DND-41 (cell line): ENCODE data around the gene MCU.

Experiments
- ATAC-seq: fragments of 200-7000 bp; cut with Tn5 transposase; 3 replicates; pipeline ENCODE4 v1.9.1; 2021; ENCODE audit warnings: low read depth; ENCODE audit not compliant: insufficient read depth
- DNase-seq: peaks from one replicate; pipeline ENCODE4 v3.0.0-alpha.2; 2020
- H2AFZ ChIP-seq: 2 replicates; pipeline ENCODE4 v1.6.0; 2012; ENCODE audit warnings: low read depth, low read length
- H3K27ac ChIP-seq: 2 replicates; pipeline ENCODE4 v1.5.1; 2012; ENCODE audit warnings: low read length, inconsistent platforms
- H3K27me3 ChIP-seq: fragments of 200-600 bp; sonication (generic); 2 replicates; pipeline ENCODE4 v1.6.0; 2012; ENCODE audit warnings: low read length, mild to moderate bottlenecking, inconsistent platforms; ENCODE audit not compliant: insufficient read depth, poor library complexity
- H3K36me3 ChIP-seq: 2 replicates; pipeline ENCODE4 v1.5.1; 2012; ENCODE audit warnings: low read length, inconsistent platforms; ENCODE audit not compliant: insufficient read depth
- H3K4me1 ChIP-seq: 2 replicates; pipeline ENCODE4 v1.5.1; 2012; ENCODE audit warnings: mild to moderate bottlenecking, low read length; ENCODE audit not compliant: insufficient read depth
- H3K4me2 ChIP-seq: 2 replicates; pipeline ENCODE4 v1.6.0; 2012; ENCODE audit warnings: mild to moderate bottlenecking, moderate library complexity, low read length, inconsistent platforms; ENCODE audit not compliant: insufficient read depth
- H3K4me3 ChIP-seq, 2 experiments: fragments of 200-600 bp in 1 of 2; shearing (Covaris generic) in 1 of 2; 2 replicates each; pipeline ENCODE4 v1.5.1; 2012 to 2016; ENCODE audit warnings: inconsistent platforms in 2 of 2, low read length in 2 of 2, mild to moderate bottlenecking in 2 of 2, low read depth in 1 of 2, moderate library complexity in 1 of 2
- H3K79me2 ChIP-seq: 2 replicates; pipeline ENCODE4 v1.6.0; 2012; ENCODE audit warnings: low read length, inconsistent platforms; ENCODE audit not compliant: insufficient read depth
- H3K9ac ChIP-seq: 2 replicates; pipeline ENCODE4 v1.6.0; 2012; ENCODE audit warnings: low read depth, mild to moderate bottlenecking, inconsistent platforms, low read length, moderate library complexity
- H3K9me3 ChIP-seq: 2 replicates; pipeline ENCODE4 v1.5.1; 2012; ENCODE audit warnings: low read length, moderate library complexity, mild to moderate bottlenecking, inconsistent platforms; ENCODE audit not compliant: insufficient read depth, severe bottlenecking
- H4K20me1 ChIP-seq: 2 replicates; pipeline ENCODE4 v1.6.0; 2012; ENCODE audit warnings: low read length; ENCODE audit not compliant: insufficient read depth
- CTCF ChIP-seq: IDR thresholded peaks from 2 replicates; pipeline ENCODE4 v1.5.1; 2012; ENCODE audit warnings: borderline replicate concordance, low read length, moderate library complexity, mild to moderate bottlenecking; ENCODE audit not compliant: poor library complexity, severe bottlenecking; ENCODE audit errors: extremely low read depth
- EZH2 ChIP-seq: IDR thresholded peaks from 3 replicates; pipeline ENCODE4 v1.6.1; 2012; ENCODE audit warnings: borderline replicate concordance, low read depth, mild to moderate bottlenecking, moderate library complexity, low read length, inconsistent platforms; ENCODE audit not compliant: severe bottlenecking

The MCU gene

DNA sequence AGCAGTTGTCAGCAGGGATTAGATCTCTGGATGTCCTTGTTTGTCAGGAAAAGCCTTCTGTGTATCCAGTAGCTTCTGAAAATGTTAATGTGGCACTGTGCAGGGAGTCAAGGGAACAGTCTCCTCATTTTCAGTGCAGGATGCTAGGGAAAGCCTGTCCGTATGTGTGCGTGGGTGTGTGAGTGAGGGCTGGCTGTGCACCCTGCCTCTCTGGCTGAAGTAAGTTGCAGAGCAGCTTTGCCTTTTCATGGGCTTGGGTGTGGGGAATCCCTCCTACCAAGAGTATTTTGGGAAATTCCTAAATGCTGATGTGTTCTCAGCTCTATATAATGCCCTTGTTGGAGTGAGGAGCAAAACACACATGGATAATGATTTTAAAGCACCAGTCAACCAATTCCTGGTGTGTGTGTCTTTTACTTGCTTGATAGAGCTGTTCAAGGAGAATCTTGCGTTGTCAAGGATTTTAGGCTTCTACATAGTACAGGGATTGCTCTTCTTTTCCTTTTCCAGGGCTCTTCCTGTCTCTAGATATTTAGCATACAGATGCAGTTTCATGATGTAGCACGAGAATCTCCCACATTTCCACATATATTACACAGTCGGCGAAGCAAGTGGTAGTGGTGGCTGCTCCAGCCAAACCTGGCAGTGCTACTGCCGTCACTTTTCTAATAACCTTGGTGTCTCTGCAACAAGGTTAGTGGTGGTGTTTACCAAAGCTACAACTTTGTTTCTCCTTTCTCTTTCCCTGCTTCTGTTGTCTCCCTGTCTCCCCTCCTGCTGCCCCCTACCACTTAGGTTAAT, 92.8 kb downstream of the MCU start:
- no peak overlapping the region for H3K4me2 ChIP-seq
- no peak overlapping the region for H3K27ac ChIP-seq
- H2AFZ ChIP-seq: no peak overlapping the region

DNA sequence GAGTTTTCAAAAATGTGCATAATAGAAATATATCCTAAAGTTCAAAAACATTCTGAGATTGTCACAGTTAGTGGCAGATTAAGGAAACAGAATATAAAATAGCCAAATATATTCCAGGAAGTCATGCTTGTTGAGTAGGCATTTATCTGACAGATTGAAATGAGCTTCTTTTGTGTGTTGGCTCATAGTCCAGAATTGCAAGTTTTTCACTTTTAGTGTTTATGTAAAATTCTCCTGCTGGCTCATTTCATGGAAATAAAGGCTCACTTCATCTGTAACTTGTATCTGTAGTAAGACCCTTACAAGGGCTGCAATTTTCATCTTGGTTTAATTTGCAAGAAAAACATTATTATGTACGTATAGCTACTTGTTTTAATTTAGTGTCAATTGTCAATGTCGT, 93.5 kb downstream of the MCU start:
- H3K36me3 ChIP-seq: no peaks in the 10 kb centered on the region
- DNase-seq (no peak), ATAC-seq (no peak)
- H3K4me1 ChIP-seq: no peaks in the 10 kb centered on the region
- H3K9ac ChIP-seq: no peak overlapping the region
- H3K79me2 ChIP-seq: 0 out of 2 replicates have a peak, but pooled peaks cover 3% of the 10 kb centered on the region
- no peaks in the 10 kb centered on the region for H3K27me3 ChIP-seq
- TF ChIP-seq CTCF (no peak), EZH2 (no peak)
- H4K20me1 ChIP-seq: peaks cover 8% of the 10 kb centered on the region; the same call in 1 of the 2 replicates
- no peak overlapping the region for H3K27ac ChIP-seq
- H3K4me2 ChIP-seq: no peak overlapping the region
- no peaks in the 10 kb centered on the region for H3K9me3 ChIP-seq
- no peak overlapping the region for H2AFZ ChIP-seq
- no peak overlapping the region for H3K4me3 ChIP-seq

More for the DNA sequence above, 92.8 kb downstream of the MCU start:
- no peaks in the 10 kb centered on the region for H3K4me1 ChIP-seq
- H3K36me3 ChIP-seq: no peaks in the 10 kb centered on the region
- H3K9ac ChIP-seq: no peak overlapping the region
- no peak for TF ChIP-seq EZH2
- TF ChIP-seq CTCF: no peak
- DNase-seq (no peak), ATAC-seq (no peak)
- H3K79me2 ChIP-seq: 0 out of 2 replicates have a peak, but pooled peaks cover 3% of the 10 kb centered on the region
- H3K9me3 ChIP-seq: no peaks in the 10 kb centered on the region
- H4K20me1 ChIP-seq: peaks cover 8% of the 10 kb centered on the region; the same call in 1 of the 2 replicates
- no peak overlapping the region for H3K4me3 ChIP-seq
- no peaks in the 10 kb centered on the region for H3K27me3 ChIP-seq

DNA sequence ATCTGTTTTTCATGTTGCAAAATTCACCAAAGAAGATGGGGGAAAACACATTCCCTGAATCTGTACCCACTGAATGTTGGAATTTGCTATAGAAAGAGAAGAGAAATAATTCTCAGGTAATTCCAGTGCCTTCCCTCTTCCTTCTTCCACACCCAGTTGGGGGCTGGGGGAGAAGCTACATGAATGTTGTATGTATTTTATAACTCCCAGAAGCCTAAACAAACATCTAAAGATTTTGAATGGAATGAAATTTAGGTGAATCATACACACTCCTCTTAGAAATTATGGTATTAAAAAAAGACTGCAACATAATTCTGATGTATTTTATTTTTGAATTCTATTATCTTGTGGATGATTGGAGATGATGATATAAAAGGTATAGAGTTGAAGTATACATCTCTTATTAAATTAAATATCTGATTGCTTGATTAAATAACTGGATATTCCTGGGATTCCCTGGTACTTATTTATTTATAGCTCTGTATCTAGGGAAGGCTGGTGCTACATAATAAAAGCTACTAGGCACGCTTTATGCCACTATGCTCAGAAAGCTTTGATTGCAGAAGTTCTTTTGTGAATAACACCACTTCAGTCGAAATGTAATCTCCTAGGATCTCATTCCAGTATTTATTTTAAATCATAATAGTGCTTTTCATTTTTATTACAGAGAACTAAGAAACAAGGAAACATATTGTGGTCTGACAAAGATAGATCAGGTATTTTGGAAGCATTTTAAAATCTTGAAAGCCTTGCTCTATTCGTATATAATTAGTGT, 98.5 kb downstream of the MCU start:
- Histone ChIP-seq H3K4me2 (no peak overlapping the region), H3K27me3 (no peaks in the 10 kb centered on the region), H3K9ac (no peak overlapping the region), H3K4me3 (no peak overlapping the region), H4K20me1 (no peaks in the 10 kb centered on the region), H3K4me1 (no peaks in the 10 kb centered on the region), H3K36me3 (no peaks in the 10 kb centered on the region), H2AFZ (no peak overlapping the region), H3K79me2 (0 out of 2 replicates have a peak, but pooled peaks cover 2% of the 10 kb centered on the region), H3K27ac (no peak overlapping the region), H3K9me3 (no peaks in the 10 kb centered on the region)
- ATAC-seq (no peak), DNase-seq (no peak)
- no peak for TF ChIP-seq EZH2
- TF ChIP-seq CTCF: no peak
